Left ventricle myocardium superior (tissue), 1 donor: Measurements from ENCODE around the gene CEACAM5. TPM values are rescaled to one million over a fixed set of nuclear protein-coding genes. Genes with fewer than 3 reads are reported as not detected.
A peak's percentile ranks its signal among the peaks of the same experiment; 100 is the strongest.
"Not testable (repeated sequence)": the region's sequence is repeated elsewhere in the genome, so short reads cannot be mapped to it uniquely, and the experiment has no call there.

Experiments used
- ATAC-seq: fragments of 200-7000 bp; cut with Tn5 transposase; one replicate; pipeline ENCODE4 v1.9.1; 2020; ENCODE audit warnings: mild to moderate bottlenecking, moderate library complexity
- DNase-seq: peaks from one replicate; pipeline ENCODE4 v3.0.0-alpha.2; 2020
- intact Hi-C: fragments of 100-400 bp; cut with micrococcal nuclease; formaldehyde crosslinking; loops from one replicate; pipeline ENCODE4 v1.11.0; 2022
- total RNA-seq: library from RNA; stranded (reverse); fragmentation: NEBNext Ultra II Directional; extraction: Animal tissue kit (Norgen Biotek cat#: 25700); gene quantifications from one replicate; pipeline ENCODE4 v1.2.1, GENCODE V29; 2021
- donor health status: DM: no; HTN: yes; CAD: no; lungs with severe emphysema.

The CEACAM5 gene
- total RNA-seq, 1 donor from 2014 or later: not detected

GRCh38 chr19:41726493-41726892, 18.1 kb downstream of the CEACAM5 start:
- ATAC-seq: no peak
- intact Hi-C loops: no loop called here
- no peak for DNase-seq

GRCh38 chr19:41734156-41734555, 25.7 kb downstream of the CEACAM5 start:
- DNase-seq: no peak
- ATAC-seq: no peak
- intact Hi-C loops: no loop called here

- intact Hi-C loops: no loop called here
- DNase-seq (no peak), ATAC-seq (no peak)
These were observed 26.2 kb downstream of the CEACAM5 start for GRCh38 chr19:41734585-41734984.

- no peak for DNase-seq
- ATAC-seq: no peak
- intact Hi-C loops: no loop called here
These were observed 26.7 kb downstream of the CEACAM5 start for GRCh38 chr19:41735071-41735600.

- intact Hi-C loops: no loop called here
- DNase-seq (no peak), ATAC-seq (no peak)
These were observed 30.9 kb downstream of the CEACAM5 start for GRCh38 chr19:41739361-41739760.

GRCh38 chr19:41740415-41741243, 32.2 kb downstream of the CEACAM5 start:
- no peak for ATAC-seq
- intact Hi-C loops: no loop called here
- no peak for DNase-seq

- intact Hi-C loops: no loop called here
- no peak for ATAC-seq
- no peak for DNase-seq
These were observed 32.8 kb downstream of the CEACAM5 start for GRCh38 chr19:41741244-41741554.

- no peak for ATAC-seq
- DNase-seq: no peak
- intact Hi-C loops: no loop called here
These were observed 36.4 kb downstream of the CEACAM5 start for GRCh38 chr19:41744850-41745249.

GRCh38 chr19:41745756-41746155, 37.3 kb downstream of the CEACAM5 start:
- intact Hi-C loops: no loop called here
- DNase-seq (no peak), ATAC-seq (no peak)

- intact Hi-C loops: no loop called here
- DNase-seq (no peak), ATAC-seq (peak; percentile 74)
These were observed 38.3 kb downstream of the CEACAM5 start for GRCh38 chr19:41746593-41747227.

GRCh38 chr19:41748012-41748411, 39.6 kb downstream of the CEACAM5 start:
- intact Hi-C loops: no loop called here
- no peak for ATAC-seq
- no peak for DNase-seq

- peak; percentile 37 for ATAC-seq
- DNase-seq, intact Hi-C loops: not testable (repeated sequence)
These were observed 42.1 kb downstream of the CEACAM5 start for GRCh38 chr19:41750248-41751134.

GRCh38 chr19:41753159-41753558, 44.7 kb downstream of the CEACAM5 start:
- peak; percentile 69 for DNase-seq
- intact Hi-C loops: no loop called here
- ATAC-seq: no peak

- no peak for DNase-seq
- intact Hi-C loops: no loop called here
- peak; percentile 70 for ATAC-seq
These were observed 45.6 kb downstream of the CEACAM5 start for GRCh38 chr19:41753936-41754529.

- no peak for ATAC-seq
- DNase-seq: no peak
- intact Hi-C loops: no loop called here
These were observed 47.0 kb downstream of the CEACAM5 start, which contains the start of gene CEACAM6 for GRCh38 chr19:41755328-41755913. CEACAM6 (plus strand) TSS chr19:41755530; CDS start chr19:41755639, 109 bp downstream.

- DNase-seq (no peak), ATAC-seq (no peak)
- intact Hi-C loops: no loop called here
These were observed 50.4 kb downstream of the CEACAM5 start for GRCh38 chr19:41758846-41759245.

GRCh38 chr19:41767115-41767514, 58.7 kb downstream of the CEACAM5 start:
- ATAC-seq (no peak), DNase-seq (no peak)
- intact Hi-C loops: no loop called here

- DNase-seq, intact Hi-C loops, ATAC-seq: not testable (repeated sequence)
These were observed 59.7 kb downstream of the CEACAM5 start for GRCh38 chr19:41768105-41768504.

GRCh38 chr19:41769608-41770007, 61.2 kb downstream of the CEACAM5 start:
- ATAC-seq: no peak
- intact Hi-C loops: no loop called here
- DNase-seq: no peak
